SK-MEL-5 (cell line): ENCODE results near the gene KCP. TPM values are rescaled to one million over a fixed set of nuclear protein-coding genes. Genes with fewer than 3 reads are reported as not detected.
A peak's percentile ranks its signal among the peaks of the same experiment; 100 is the strongest.

ENCODE experiments used
- DNase-seq: peaks from one replicate; pipeline ENCODE4 v3.0.0-alpha.2; 2016; ENCODE audit warnings: low read depth, low spot score
- in situ Hi-C: cut with HindIII; loops from 2 replicates; pipeline ENCODE4 v1.10.0; 2016; ENCODE audit warnings: low sequenced_read_pairs, high pct_unique_total_duplicates, low pct_unique_long_range_greater_than_20kb
- total RNA-seq: library from RNA; depleted of rRNA; stranded (reverse); fragments of >200 nt; shearing (Covaris generic); gene quantifications from 2 replicates; pipeline ENCODE4 v1.2.3, GENCODE V29; 2014

Gene KCP
- total RNA-seq, 1 experiment from 2014 or later, result 0.03 TPM

DNA sequence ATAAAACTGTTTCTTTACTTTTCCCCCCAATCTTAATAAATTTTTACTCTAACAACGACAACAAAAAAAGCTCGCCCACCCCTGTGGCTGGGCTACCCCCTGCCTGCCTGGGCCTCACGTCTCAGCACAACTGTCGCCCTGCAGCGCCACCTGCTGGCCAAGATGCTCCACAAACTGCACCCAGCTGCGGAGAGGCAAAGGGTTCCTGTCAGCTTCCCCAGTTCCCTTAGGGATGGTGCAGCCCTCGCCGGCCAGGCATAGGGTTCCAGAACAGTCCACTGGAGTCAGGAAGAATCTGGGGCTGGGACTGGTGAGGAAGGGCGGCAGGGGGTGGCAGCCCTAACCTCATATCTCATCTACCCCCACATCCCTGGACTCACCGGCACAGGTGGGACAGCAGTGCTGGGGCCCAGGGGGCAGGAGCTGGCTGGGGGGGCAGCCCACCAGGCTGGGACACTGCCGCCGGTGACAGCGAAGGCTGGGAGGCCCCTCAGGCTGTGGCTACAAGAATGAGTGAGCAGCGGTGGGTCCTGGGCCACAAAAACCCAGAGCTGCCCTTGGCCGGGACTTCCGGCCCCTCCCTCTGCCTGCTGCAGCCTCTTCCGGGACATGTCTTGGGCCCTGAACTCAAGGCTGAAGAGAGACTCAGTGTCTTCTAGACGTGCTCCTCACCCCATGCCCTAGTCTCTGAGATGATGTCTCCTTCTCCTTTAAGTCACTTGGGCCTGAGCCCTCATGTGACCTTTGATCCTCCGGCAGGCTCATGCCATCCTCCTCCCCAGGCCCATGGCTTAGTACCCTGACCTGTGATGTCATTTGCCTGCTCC is 26.7 kb downstream of the KCP start:
- in situ Hi-C loops, result no loop called here
- DNase-seq, result peak; percentile 86

DNA sequence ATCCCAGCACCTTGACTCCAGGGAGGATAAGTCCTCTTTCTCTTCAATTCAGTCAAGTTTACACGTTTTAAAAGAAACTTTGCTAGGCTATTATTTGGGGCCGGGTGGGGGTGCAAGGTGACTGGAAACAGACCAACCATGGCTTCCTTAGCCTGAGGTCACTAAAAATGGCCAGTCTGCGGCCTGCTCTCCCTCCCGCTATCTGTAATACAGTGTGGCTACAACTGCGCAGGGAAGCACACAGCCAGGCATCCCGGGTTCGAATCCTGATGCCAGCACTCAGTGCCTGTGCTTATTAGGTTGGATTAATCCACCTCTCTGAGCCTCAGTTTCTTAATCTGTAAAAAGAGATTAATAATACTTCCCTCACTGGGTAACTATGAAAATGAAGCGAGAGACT is 28.4 kb downstream of the KCP start:
- DNase-seq, result no peak
- in situ Hi-C loops, result no loop called here

DNA sequence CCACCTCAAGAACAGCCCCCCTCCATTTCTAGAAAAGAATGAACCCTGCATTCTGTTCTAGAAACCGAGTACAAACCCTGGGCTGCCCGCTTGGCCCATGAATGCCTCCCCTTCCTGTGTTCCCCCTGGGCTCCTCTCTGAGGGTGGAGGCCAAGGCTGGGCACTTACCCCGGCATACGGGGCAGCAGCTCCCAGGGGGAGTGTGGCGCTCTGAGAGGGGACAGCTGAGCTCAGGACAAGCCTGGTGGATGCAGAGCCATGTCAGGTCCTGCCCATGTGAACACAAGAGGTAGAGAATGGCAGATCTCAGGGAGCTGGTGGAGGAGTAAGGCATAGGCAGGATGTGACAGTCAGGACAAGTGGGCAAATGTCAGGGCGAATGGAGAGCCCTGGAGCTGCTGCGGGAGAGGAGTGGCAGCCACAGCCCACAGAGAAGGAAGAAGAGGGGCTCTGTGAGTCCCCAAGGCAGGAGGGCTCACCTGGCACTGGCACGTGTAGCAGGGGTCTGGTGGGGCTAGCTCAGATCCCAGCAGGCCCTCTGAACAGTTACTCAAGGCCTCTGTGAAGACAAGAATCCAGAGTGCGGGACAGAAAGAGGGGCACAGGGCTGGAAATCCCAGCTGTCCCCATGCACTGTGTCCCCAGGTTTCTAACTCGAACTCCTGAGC is 28.9 kb downstream of the KCP start:
- in situ Hi-C loops, result no loop called here
- DNase-seq, result no peak

DNA sequence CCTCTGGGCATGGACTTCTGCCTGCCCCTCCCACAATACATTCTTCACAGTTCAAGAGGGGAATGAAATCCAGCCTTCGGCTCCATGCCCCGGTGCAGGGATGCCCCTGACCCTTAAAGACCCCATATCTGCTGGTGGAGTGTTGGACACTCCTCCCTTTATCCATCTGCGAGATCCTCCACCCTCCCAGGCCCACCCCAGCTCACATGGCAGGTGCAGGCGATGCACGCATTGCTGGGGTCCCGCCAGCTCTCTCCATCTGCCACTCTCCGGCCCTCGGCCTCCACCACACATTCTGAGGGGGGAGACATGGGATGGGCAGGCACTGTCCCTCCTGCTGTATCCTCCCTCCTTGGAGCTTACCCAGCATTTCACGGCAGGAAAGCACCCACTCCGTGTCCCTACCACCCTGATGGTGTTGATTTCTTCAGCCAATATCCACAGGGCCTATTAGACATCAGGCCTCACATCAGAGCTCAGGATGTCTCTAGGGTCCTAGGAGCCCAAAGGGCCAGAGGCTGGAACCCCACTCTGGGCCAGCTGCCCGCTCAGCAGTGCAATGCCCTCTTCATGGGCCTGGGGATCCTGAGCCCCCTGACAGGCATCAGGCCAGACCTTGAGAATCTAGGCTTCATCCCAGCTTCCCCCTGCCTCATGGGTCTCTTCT is 29.6 kb downstream of the KCP start:
- in situ Hi-C loops, result no loop called here
- no peak for DNase-seq

- peak; percentile 79 for DNase-seq
- in situ Hi-C loops, result no loop called here
These were observed 30.4 kb downstream of the KCP start for GRCh38 chr7:128879939-128880746.

GRCh38 chr7:128879461-128879938 is 31.0 kb downstream of the KCP start:
- DNase-seq, result no peak
- in situ Hi-C loops, result no loop called here

DNA sequence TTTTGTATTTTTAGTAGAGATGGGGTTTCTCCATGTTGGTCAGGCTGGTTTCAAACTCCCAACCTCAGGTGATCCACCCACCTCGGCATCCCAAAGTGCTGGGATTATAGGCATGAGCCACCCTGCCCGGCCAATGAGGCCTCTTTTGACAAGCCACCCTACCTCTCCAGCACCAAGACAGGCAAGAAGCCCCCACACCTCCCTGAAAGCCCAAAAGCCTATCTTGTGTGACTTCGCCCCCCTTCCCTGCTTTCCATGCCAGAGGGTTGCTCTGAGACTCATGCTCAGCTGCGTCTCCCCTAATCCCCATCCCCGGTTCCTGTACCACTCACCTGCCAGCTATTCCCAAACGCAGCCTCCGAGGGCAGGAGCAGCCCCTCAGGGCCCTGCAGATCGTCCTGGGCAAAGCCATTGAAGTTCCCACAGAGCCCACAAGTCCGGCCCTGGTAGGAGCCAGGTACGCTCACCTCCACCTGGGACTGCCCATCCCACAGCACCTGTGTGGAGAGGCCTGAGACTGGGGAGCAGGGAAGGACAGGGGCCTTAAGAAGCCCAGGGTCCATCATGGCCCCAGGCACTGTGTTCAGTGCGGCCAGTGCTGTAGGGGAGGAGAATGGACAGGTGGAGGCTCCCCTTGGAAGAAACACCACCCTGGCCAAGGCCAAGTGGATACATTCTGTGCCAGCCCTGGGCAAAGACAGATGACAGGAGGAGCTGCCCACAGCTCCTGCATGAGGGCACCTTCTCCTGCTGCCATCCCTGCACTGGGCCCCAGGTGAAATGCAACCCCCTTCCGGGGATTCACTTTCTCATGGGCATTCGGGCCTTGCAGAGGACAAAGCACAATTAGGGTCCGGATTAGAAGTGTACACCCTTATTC is 32.0 kb downstream of the KCP start:
- no peak for DNase-seq
- in situ Hi-C loops, result no loop called here

DNA sequence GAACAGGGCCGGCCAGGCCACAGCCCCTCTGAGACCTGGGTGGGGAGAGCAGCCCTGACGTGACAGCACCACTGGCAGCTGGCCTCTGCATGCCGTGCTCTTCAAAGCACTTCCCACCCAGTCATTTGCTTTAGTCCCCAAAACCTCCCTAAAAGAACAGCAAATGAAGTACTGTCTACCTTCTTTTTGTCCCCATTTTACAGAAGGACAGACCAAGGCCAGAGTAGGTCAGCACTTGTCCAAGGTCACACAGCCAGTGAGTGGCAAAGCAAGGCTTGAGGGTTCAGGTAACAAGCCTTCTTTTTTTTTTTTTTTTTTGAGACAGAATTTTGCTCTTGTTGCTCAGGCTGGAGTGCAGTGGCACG is 32.8 kb downstream of the KCP start:
- in situ Hi-C loops, result no loop called here
- no peak for DNase-seq

DNA sequence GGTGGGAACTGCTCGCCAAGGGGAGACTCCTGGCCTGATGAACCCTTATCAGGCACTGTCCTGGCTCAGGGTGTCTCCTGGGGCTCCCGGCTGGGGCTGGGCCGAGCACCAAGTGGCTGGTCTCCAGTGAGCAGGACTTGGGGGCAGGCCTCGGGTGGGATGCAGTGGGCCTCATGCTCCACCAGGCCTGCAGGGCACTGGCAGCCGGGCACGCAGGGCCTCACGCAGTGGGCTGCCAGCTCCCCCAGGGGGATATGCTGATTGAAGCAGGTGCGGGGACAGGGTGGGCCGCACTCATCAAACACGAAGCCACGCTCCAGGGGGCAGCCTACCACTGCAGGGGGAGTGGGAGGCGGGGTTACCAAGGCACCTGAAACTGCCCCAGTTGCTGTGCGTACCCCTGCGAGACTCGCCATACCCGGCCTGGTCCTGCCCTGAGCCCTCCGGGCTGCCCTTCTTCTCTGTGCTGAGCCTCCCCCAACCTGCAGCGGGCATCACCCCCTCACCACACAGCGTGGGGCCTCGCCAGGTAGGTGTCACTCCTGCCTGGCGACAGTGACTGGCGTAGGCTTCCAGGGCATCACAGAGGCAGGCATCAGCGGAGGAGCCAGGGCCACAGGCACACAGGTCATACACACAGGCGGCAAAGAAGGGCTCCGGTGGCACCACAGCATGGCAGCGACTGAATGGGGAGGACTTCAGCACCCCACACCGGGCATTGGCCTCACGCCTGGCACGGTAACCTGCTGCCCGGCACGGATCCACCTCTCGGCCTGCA is 33.3 kb downstream of the KCP start:
- in situ Hi-C loops, result no loop called here

GRCh38 chr7:128876586-128876977 is 33.9 kb downstream of the KCP start:
- no peak for DNase-seq
- in situ Hi-C loops, result no loop called here

More for the DNA sequence above, 33.3 kb downstream of the KCP start:
- DNase-seq, result no peak

GRCh38 chr7:128876127-128876526 is 34.4 kb downstream of the KCP start:
- in situ Hi-C loops, result no loop called here
- DNase-seq, result no peak

GRCh38 chr7:128875523-128875948 is 35.0 kb downstream of the KCP start:
- in situ Hi-C loops, result no loop called here

DNA sequence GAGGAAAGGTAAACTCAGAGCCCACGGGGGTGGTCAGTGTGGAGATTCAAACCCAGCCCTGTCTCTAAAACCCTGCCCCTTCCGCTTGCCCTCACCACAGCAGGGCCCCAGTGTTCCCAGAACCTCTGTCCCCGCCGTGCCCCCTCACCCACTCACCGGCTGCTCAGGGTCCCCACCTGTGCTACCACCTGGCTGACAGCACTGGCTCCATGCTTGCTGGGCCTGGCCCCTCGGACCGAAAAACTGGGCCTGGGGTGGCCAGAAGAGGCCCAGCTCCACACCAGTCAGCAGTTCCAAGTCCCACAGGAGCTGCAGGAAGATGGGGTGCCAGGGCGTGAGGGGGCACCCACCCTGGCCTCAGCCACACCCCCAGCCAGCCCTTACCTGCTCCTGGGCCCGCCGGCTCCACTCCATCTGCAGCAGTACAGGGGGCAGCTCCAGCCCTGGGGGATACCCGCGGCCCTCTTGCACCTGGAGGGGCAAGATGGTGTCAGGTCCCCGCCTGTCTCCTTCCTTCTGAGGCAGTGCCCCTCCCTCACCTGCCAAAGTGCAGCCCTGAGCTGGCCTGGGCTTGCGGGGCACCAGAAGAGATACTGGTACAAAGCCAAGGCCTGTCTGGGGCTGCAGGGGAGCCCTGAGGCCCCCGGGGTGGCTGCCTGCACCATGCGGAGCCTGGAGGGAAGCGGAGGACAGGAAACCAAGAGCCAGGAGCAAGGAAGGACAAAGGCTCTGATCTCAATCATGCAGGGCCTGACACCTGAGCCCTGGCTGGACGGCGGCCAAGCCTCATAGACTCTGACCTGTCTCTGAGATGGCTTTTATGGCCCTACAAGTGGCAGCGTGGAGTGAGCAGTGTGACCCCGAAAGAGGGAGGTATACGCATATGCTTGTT is 36.1 kb downstream of the KCP start:
- in situ Hi-C loops, result no loop called here
- DNase-seq, result no peak

More at GRCh38 chr7:128875523-128875948, 35.0 kb downstream of the KCP start:
- DNase-seq, result no peak

DNA sequence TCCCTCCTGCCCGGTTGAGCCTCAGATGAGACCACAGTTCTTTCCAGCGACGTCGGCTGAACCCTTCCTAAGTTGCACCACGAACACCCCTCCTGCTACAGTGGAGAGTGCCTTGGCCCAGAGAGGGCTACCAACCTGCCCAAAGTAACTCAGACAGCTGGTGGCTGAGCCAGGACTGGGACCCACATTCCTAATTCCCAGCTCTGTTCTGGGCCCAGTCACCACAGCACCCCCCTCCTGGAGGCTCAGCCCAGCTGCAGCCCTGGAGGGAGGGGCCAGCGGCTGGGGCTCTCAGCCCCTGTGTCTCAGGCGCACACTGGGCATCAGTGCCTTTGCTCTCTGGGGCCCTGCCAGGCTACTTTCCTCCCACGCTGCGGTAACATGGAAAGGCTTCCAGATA is 37.3 kb downstream of the KCP start:
- in situ Hi-C loops, result no loop called here

GRCh38 chr7:128872394-128872824 is 38.1 kb downstream of the KCP start:
- peak; percentile 48 for DNase-seq
- in situ Hi-C loops, result no loop called here

More for the DNA sequence above, 37.3 kb downstream of the KCP start:
- DNase-seq, result no peak
